Ovary (tissue), 9 donors: Measurements from ENCODE around the gene PON3. TPM values are rescaled to one million over a fixed set of nuclear protein-coding genes. Genes with fewer than 3 reads are reported as not detected.

ENCODE experiments used
- DNase-seq, 5 donors: peaks; one replicate each; pipeline ENCODE4 v3.0.0-alpha.2; 2019 to 2020
- H3K27ac ChIP-seq, 2 donors: fragments of 200-600 bp; one replicate each; pipeline versions ENCODE4 v1.5.1 to v1.8.0; 2019 to 2022
- H3K27me3 ChIP-seq: fragments of 200-600 bp; one replicate; pipeline ENCODE4 v1.8.0; 2022
- H3K36me3 ChIP-seq: fragments of 200-600 bp; sonication (generic); one replicate; pipeline ENCODE4 v1.5.1; 2019
- H3K4me1 ChIP-seq: one replicate; pipeline ENCODE4 v1.8.1; 2013; ENCODE audit warnings: mild to moderate bottlenecking, moderate library complexity; ENCODE audit not compliant: insufficient read depth
- H3K4me3 ChIP-seq: fragments of 200-600 bp; sonication (generic); one replicate; pipeline ENCODE4 v1.5.1; 2017
- H3K9me3 ChIP-seq, 2 donors: fragments of 200-600 bp in 1 of 2; sonication (generic) in 1 of 2; one replicate each; pipeline versions ENCODE4 v1.5.1 to v1.8.1; 2013 to 2019; ENCODE audit warnings: mild to moderate bottlenecking in 1 of 2, moderate library complexity in 1 of 2
- CTCF ChIP-seq, 3 donors: fragments of 450-650 bp in 2 of 3; fragments of 200-600 bp in 1 of 3; IDR thresholded peaks; one replicate each; pipeline versions ENCODE4 v1.5.1 to v1.8.0; 2016 to 2022; ENCODE audit warnings: antibody characterized with exemption in 3 of 3, mild to moderate bottlenecking in 1 of 3
- EP300 ChIP-seq: sonication (generic); formaldehyde crosslinking; IDR thresholded peaks from one replicate; pipeline ENCODE4 v1.6.1; 2017; ENCODE audit warnings: antibody characterized with exemption
- POLR2A ChIP-seq: fragments of 450-650 bp; IDR thresholded peaks from one replicate; pipeline ENCODE4 v1.6.1; 2017; ENCODE audit warnings: antibody characterized with exemption, mild to moderate bottlenecking, moderate library complexity
- WGBS, 3 donors: extraction: QIAGEN DNeasy Blood & Tissue Kit in 1 of 3; methylation state at CpG; one replicate each; pipeline versions ENCODE4 v1.1.5 to v1.1.7; 2013 to 2017; 5-methylcytosine and 5-hydroxymethylcytosine counted together
- intact Hi-C, 4 donors: fragments of 100-400 bp; cut with DNase I; formaldehyde crosslinking; loops; one replicate each; pipeline versions ENCODE4 v1.11.0 to v1.15.1; 2022 to 2023
- polyA plus RNA-seq, 2 donors: library from polyadenylated mRNA; stranded (reverse); fragments of 200-250 nt in 1 of 2; fragments of 350-450 nt in 1 of 2; fragmentation: Illumina TruSeq in 1 of 2; extraction: RNeasy Lipid Tissue Mini Kit (QIAGEN cat#74804) in 1 of 2; gene quantifications; one replicate each; pipeline ENCODE4 v1.2.3, GENCODE V29; 2013 to 2014
- total RNA-seq, 7 donors: library from RNA; depleted of rRNA in 2 of 7; stranded (reverse); fragments of >200 nt in 2 of 7; fragmentation: NEBNext Ultra II Directional in 3 of 7; extraction: Animal tissue kit (Norgen Biotek cat#: 25700) in 3 of 7; gene quantifications; one replicate each; pipeline versions ENCODE4 v1.1.0 to v1.2.4, GENCODE V29; 2016 to 2023
- donor health status: DM: no; HTN: no; CAD: no; lungs with moderate emphysema.
- donor health status: DM: no; HTN: no; CAD: no.
- donor health status: Bipolar disorder and iron deficiency.
- donor health status: DM: yes; HTN: yes; CAD: no.
- donor health status: DM: no; HTN: no; CAD: no.
- donor health status: DM: yes; HTN: yes; CAD: no.

PON3 gene
- total and polyA plus RNA-seq, 9 donors: 6.2 to 26.0 (median 15.7) TPM

- Histone ChIP-seq H3K27me3 (no peaks in the 10 kb centered on the region), H3K27ac (no peak overlapping the region), H3K9me3 (no peaks in the 10 kb centered on the region), H3K4me1 (no peaks in the 10 kb centered on the region), H3K36me3 (no peaks in the 10 kb centered on the region), H3K4me3 (no peak overlapping the region)
- no peak for TF ChIP-seq POLR2A
- no peak for TF ChIP-seq CTCF (IDR thresholded peaks at IDR 0.05)
- no peak for TF ChIP-seq EP300
- intact Hi-C loops: no loop called here
- 65 to 76% (median 68%) methylated on average over 4 of the region's 4 CpGs for WGBS, 3 donors
- DNase-seq: no peak
Observed at GRCh38 chr7:95342642-95343307, 53.4 kb downstream of the PON3 start.

- Histone ChIP-seq H3K9me3 (no peaks in the 10 kb centered on the region), H3K36me3 (no peaks in the 10 kb centered on the region), H3K4me1 (no peaks in the 10 kb centered on the region), H3K4me3 (no peak overlapping the region), H3K27ac (no peak overlapping the region), H3K27me3 (no peaks in the 10 kb centered on the region)
- DNase-seq: no peak
- 87 to 97% (median 95%) methylated on average over 3 of the region's 3 CpGs for WGBS, 3 donors
- intact Hi-C loops: no loop called here
- TF ChIP-seq EP300: no peak
Observed at GRCh38 chr7:95342029-95342428, 54.1 kb downstream of the PON3 start.

- Histone ChIP-seq H3K4me1 (no peaks in the 10 kb centered on the region), H3K27ac (no peak overlapping the region), H3K4me3 (no peak overlapping the region), H3K9me3 (no peaks in the 10 kb centered on the region), H3K36me3 (no peaks in the 10 kb centered on the region), H3K27me3 (no peaks in the 10 kb centered on the region)
- intact Hi-C loops: no loop called here
- no peak for TF ChIP-seq POLR2A
- TF ChIP-seq CTCF (IDR thresholded peaks at IDR 0.05): no peak
- TF ChIP-seq EP300: no peak
- 78 to 95% (median 88%) methylated on average over 2 of the region's 2 CpGs for WGBS, 3 donors
- no peak for DNase-seq
Observed at GRCh38 chr7:95340491-95340890, 55.7 kb downstream of the PON3 start.

GRCh38 chr7:95338832-95339231 is 57.3 kb downstream of the PON3 start:
- H3K4me3 ChIP-seq: no peak overlapping the region
- TF ChIP-seq CTCF (IDR thresholded peaks at IDR 0.05) (no peak), EP300 (no peak), POLR2A (no peak)
- WGBS, 3 donors: 55 to 70% (median 60%) methylated on average over 3 of the region's 3 CpGs
- H3K9me3 ChIP-seq: no peaks in the 10 kb centered on the region
- H3K4me1 ChIP-seq: no peaks in the 10 kb centered on the region
- no peaks in the 10 kb centered on the region for H3K36me3 ChIP-seq
- H3K27ac ChIP-seq: no peak overlapping the region
- intact Hi-C loops: no loop called here
- no peak for DNase-seq
- no peaks in the 10 kb centered on the region for H3K27me3 ChIP-seq

GRCh38 chr7:95335093-95335492 is 61.1 kb downstream of the PON3 start:
- no peak overlapping the region for H3K27ac ChIP-seq
- H3K4me1 ChIP-seq: no peaks in the 10 kb centered on the region
- H3K27me3 ChIP-seq: no peaks in the 10 kb centered on the region
- TF ChIP-seq CTCF (IDR thresholded peaks at IDR 0.05) (no peak), EP300 (no peak), POLR2A (no peak)
- H3K36me3 ChIP-seq: no peaks in the 10 kb centered on the region
- H3K9me3 ChIP-seq: no peaks in the 10 kb centered on the region
- intact Hi-C loops: no loop called here
- no peak overlapping the region for H3K4me3 ChIP-seq
- DNase-seq: no peak
